ENCODE data around the gene EPSTI1.
"Not testable (repeated sequence)": the region's sequence is repeated elsewhere in the genome, so short reads cannot be mapped to it uniquely, and the experiment has no call there.

The EPSTI1 gene

GRCh38 chr13:42899266-42899665 lies 92.8 kb downstream of the EPSTI1 start:
- in situ Hi-C loops (cut with MboI; ENCODE audit: low sequenced_read_pairs) = no loop called here

GRCh38 chr13:42895776-42896175 lies 96.3 kb downstream of the EPSTI1 start:
- in situ Hi-C loops (cut with MboI; ENCODE audit: low sequenced_read_pairs) = no loop called here

GRCh38 chr13:42894765-42895243 lies 97.2 kb downstream of the EPSTI1 start:
- in situ Hi-C loops (cut with MboI; ENCODE audit: low sequenced_read_pairs) = no loop called here

- in situ Hi-C loops (cut with MboI; ENCODE audit: low sequenced_read_pairs) = no loop called here
Measured at GRCh38 chr13:42893214-42893671, 98.8 kb downstream of the EPSTI1 start.

- in situ Hi-C loops (cut with MboI; ENCODE audit: low sequenced_read_pairs) = no loop called here
Measured at GRCh38 chr13:42892760-42893159, 99.3 kb downstream of the EPSTI1 start.

GRCh38 chr13:42891591-42891990 lies 100.5 kb downstream of the EPSTI1 start:
- in situ Hi-C loops (cut with MboI; ENCODE audit: low sequenced_read_pairs) = no loop called here

GRCh38 chr13:42885325-42885724 lies 106.7 kb downstream of the EPSTI1 start:
- in situ Hi-C loops (cut with MboI; ENCODE audit: low sequenced_read_pairs) = no loop called here

- in situ Hi-C loops (cut with MboI; ENCODE audit: low sequenced_read_pairs) = no loop called here
Measured at GRCh38 chr13:42883771-42884467, 108.1 kb downstream of the EPSTI1 start.

- in situ Hi-C loops (cut with MboI; ENCODE audit: low sequenced_read_pairs) = no loop called here
Measured at GRCh38 chr13:42883142-42883541, 108.9 kb downstream of the EPSTI1 start.

GRCh38 chr13:42880056-42880605 lies 111.9 kb downstream of the EPSTI1 start:
- in situ Hi-C loops (cut with MboI; ENCODE audit: low sequenced_read_pairs) = no loop called here

GRCh38 chr13:42878721-42879120 lies 113.3 kb downstream of the EPSTI1 start:
- in situ Hi-C loops (cut with MboI; ENCODE audit: low sequenced_read_pairs) = no loop called here

- in situ Hi-C loops (cut with MboI; ENCODE audit: low sequenced_read_pairs) = no loop called here
Measured at GRCh38 chr13:42876887-42877545, 115.0 kb downstream of the EPSTI1 start.

GRCh38 chr13:42876270-42876714 lies 115.7 kb downstream of the EPSTI1 start:
- in situ Hi-C loops (cut with MboI; ENCODE audit: low sequenced_read_pairs) = no loop called here

- in situ Hi-C loops (cut with MboI; ENCODE audit: low sequenced_read_pairs) = no loop called here
Measured at GRCh38 chr13:42875475-42876269, 116.4 kb downstream of the EPSTI1 start.

GRCh38 chr13:42874221-42874620 lies 117.8 kb downstream of the EPSTI1 start:
- in situ Hi-C loops (cut with MboI; ENCODE audit: low sequenced_read_pairs) = no loop called here

GRCh38 chr13:42873081-42873480 lies 119.0 kb downstream of the EPSTI1 start:
- in situ Hi-C loops (cut with MboI; ENCODE audit: low sequenced_read_pairs) = no loop called here

GRCh38 chr13:42867232-42867631 lies 124.8 kb downstream of the EPSTI1 start:
- in situ Hi-C loops (cut with MboI; ENCODE audit: low sequenced_read_pairs) = no loop called here

GRCh38 chr13:42865768-42866102 lies 126.3 kb downstream of the EPSTI1 start:
- in situ Hi-C loops (cut with MboI; ENCODE audit: low sequenced_read_pairs) = no loop called here

- in situ Hi-C loops (cut with MboI; ENCODE audit: low sequenced_read_pairs) = no loop called here
Measured at GRCh38 chr13:42864952-42865767, 126.9 kb downstream of the EPSTI1 start.

- in situ Hi-C loops (cut with MboI; ENCODE audit: low sequenced_read_pairs) = not testable (repeated sequence)
Measured at GRCh38 chr13:42862370-42862769, 129.7 kb downstream of the EPSTI1 start.
